Activated T-cell treated with anti-CD3 and anti-CD28 coated beads, Interleukin-2, amount 50 U/mL, for 72 hours (primary cell): Measurements from ENCODE around the gene SLC28A2. TPM values are rescaled to one million over a fixed set of nuclear protein-coding genes. Genes with fewer than 3 reads are reported as not detected.

Experiments used
- ATAC-seq, 2 donors: fragments of 150-1000 bp; cut with Tn5 transposase; replicated peaks in 1 of 2; 2 replicates each; pipeline ENCODE4 v1.10.0; 2021; ENCODE audit warnings: moderate library complexity in 2 of 2, mild to moderate bottlenecking in 1 of 2
- DNase-seq, 2 donors: peaks; one replicate each; pipeline ENCODE4 v3.0.0; 2021 to 2022; ENCODE audit warnings: mixed read lengths in 1 of 2
- H3K27ac Mint-ChIP-seq: one replicate; pipeline ENCODE4 v1.8.0; 2022; ENCODE audit warnings: mild to moderate bottlenecking, moderate library complexity, mixed read lengths
- H3K27me3 Mint-ChIP-seq: one replicate; pipeline ENCODE4 v1.8.0; 2022; ENCODE audit warnings: low read depth, mixed read lengths
- H3K36me3 Mint-ChIP-seq, 2 donors: one replicate each; pipeline ENCODE4 v1.8.0; 2022; ENCODE audit warnings: mixed read lengths in 2 of 2, mild to moderate bottlenecking in 1 of 2; ENCODE audit not compliant: insufficient read depth in 2 of 2
- H3K4me1 Mint-ChIP-seq: one replicate; pipeline ENCODE4 v1.8.0; 2022; ENCODE audit warnings: low read depth, mixed read lengths
- H3K4me3 Mint-ChIP-seq, 2 donors: one replicate each; pipeline ENCODE4 v1.8.0; 2022; ENCODE audit warnings: mild to moderate bottlenecking in 2 of 2, mixed read lengths in 2 of 2, moderate library complexity in 2 of 2
- H3K9me3 Mint-ChIP-seq, 2 donors: one replicate each; pipeline ENCODE4 v1.8.0; 2022; ENCODE audit warnings: mixed read lengths in 2 of 2
- total RNA-seq, 2 donors: library from RNA; stranded (reverse); gene quantifications; one replicate each; pipeline ENCODE4 v1.2.3, GENCODE V29; 2022

The SLC28A2 gene, protein sequence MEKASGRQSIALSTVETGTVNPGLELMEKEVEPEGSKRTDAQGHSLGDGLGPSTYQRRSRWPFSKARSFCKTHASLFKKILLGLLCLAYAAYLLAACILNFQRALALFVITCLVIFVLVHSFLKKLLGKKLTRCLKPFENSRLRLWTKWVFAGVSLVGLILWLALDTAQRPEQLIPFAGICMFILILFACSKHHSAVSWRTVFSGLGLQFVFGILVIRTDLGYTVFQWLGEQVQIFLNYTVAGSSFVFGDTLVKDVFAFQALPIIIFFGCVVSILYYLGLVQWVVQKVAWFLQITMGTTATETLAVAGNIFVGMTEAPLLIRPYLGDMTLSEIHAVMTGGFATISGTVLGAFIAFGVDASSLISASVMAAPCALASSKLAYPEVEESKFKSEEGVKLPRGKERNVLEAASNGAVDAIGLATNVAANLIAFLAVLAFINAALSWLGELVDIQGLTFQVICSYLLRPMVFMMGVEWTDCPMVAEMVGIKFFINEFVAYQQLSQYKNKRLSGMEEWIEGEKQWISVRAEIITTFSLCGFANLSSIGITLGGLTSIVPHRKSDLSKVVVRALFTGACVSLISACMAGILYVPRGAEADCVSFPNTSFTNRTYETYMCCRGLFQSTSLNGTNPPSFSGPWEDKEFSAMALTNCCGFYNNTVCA
- total RNA-seq, result not detected

DNA sequence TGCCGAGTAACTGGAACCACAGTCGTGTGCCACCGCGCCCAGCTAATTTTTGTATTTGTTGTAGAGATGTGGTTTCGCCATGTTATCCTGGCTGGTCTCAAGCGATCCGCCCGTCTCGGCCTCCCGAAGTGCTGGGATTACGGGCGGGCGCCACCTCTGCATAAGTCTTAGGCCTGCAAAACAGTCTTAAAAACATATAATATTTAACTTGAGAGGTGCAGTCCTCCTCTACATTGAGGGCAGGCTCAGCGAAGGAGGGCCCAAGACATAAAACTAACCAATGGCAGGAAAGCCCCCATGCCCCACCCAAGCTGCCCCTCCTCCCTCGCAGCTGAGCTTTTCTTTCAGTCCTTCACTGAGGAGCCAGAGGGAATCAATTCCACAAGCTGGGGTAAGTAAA, at the start of gene SLC28A2:
TSS of gene SLC28A2 (plus strand) at position 347 of the 400 bp plus-strand sequence. CDS start 982 bp downstream, outside the sequence.
- Mint-ChIP-seq H3K4me1 (no peaks in the 10 kb centered on the region), H3K36me3 (peaks cover 0 to 1% of the 10 kb centered on the region in 2 donors), H3K9me3 (no peaks in the 10 kb centered on the region), H3K4me3 (no peak within 1 kb of the TSS), H3K27me3 (no peaks in the 10 kb centered on the region), H3K27ac (no peak within 1 kb of the TSS)
- no peak for ATAC-seq
- no peak for DNase-seq

DNA sequence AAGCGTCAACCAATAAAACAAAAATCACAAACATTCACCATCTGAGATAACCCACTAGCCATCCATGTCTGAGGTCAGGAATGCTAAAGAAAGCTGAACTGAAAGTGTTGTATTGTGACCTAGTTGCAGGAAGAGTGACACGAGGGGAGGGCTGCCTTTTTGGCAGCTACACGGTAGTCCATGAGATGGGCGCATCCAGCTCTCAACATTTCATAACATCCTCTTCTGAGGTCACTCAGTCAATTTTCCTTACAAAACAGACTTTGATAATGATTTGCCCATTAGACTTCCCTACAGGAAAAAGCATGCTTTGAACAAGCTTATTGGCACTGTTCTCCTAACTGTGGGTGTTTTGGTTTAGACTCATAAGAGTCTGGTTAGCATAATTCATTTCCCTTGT, 48.9 kb upstream of the SLC28A2 start:
- no peak for DNase-seq
- H3K36me3 Mint-ChIP-seq, result no peaks in the 10 kb centered on the region
- H3K27ac Mint-ChIP-seq, result no peak overlapping the region
- H3K27me3 Mint-ChIP-seq, result peaks cover 15% of the 10 kb centered on the region
- H3K4me1 Mint-ChIP-seq, result peaks cover 9% of the 10 kb centered on the region
- H3K9me3 Mint-ChIP-seq, result no peaks in the 10 kb centered on the region
- no peak overlapping the region for H3K4me3 Mint-ChIP-seq
- no peak for ATAC-seq

GRCh38 chr15:45205192-45205591, 46.8 kb upstream of the SLC28A2 start:
- Mint-ChIP-seq H3K36me3 (no peaks in the 10 kb centered on the region), H3K4me1 (peaks cover 9% of the 10 kb centered on the region), H3K27ac (no peak overlapping the region), H3K27me3 (peaks cover 19% of the 10 kb centered on the region), H3K4me3 (no peak overlapping the region), H3K9me3 (no peaks in the 10 kb centered on the region)
- DNase-seq (peak; percentile 78 to 83), ATAC-seq (peak; percentile 52)

GRCh38 chr15:45212493-45212892, 39.5 kb upstream of the SLC28A2 start:
- DNase-seq (no peak), ATAC-seq (no peak)
- Mint-ChIP-seq H3K36me3 (no peaks in the 10 kb centered on the region), H3K4me1 (no peaks in the 10 kb centered on the region), H3K27ac (no peak overlapping the region), H3K9me3 (no peaks in the 10 kb centered on the region), H3K4me3 (no peak overlapping the region), H3K27me3 (peaks cover 8% of the 10 kb centered on the region)

GRCh38 chr15:45221053-45221599, 30.9 kb upstream of the SLC28A2 start:
- DNase-seq, result no peak
- ATAC-seq, result peak; percentile 27 to 78
- no peaks in the 10 kb centered on the region for H3K9me3 Mint-ChIP-seq
- no peak overlapping the region for H3K4me3 Mint-ChIP-seq
- H3K27me3 Mint-ChIP-seq, result peaks cover 32% of the 10 kb centered on the region
- no peaks in the 10 kb centered on the region for H3K36me3 Mint-ChIP-seq
- no peaks in the 10 kb centered on the region for H3K4me1 Mint-ChIP-seq
- H3K27ac Mint-ChIP-seq, result no peak overlapping the region

DNA sequence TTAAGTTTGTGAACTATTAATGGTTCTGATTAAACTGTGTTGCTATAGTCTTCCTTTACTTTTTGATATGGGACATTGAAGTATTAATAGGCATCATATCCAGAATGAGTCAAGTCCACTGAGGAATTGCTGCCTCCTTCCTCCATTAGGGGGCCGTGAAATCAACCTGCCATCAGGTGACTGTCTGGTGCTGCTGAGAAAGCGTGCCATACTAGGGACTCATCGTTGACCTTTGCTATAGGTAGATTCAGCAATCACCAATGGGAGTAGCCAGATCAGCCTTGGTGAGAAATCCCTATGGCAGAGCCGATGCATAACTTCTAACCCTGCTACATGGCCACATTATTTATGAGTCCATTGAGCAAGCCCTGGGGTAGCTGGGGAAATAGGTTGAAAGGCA, 30.1 kb upstream of the SLC28A2 start:
- Mint-ChIP-seq H3K4me1 (no peaks in the 10 kb centered on the region), H3K27me3 (peaks cover 32% of the 10 kb centered on the region), H3K4me3 (no peak overlapping the region), H3K9me3 (no peaks in the 10 kb centered on the region), H3K36me3 (no peaks in the 10 kb centered on the region), H3K27ac (no peak overlapping the region)
- DNase-seq (no peak), ATAC-seq (no peak)

DNA sequence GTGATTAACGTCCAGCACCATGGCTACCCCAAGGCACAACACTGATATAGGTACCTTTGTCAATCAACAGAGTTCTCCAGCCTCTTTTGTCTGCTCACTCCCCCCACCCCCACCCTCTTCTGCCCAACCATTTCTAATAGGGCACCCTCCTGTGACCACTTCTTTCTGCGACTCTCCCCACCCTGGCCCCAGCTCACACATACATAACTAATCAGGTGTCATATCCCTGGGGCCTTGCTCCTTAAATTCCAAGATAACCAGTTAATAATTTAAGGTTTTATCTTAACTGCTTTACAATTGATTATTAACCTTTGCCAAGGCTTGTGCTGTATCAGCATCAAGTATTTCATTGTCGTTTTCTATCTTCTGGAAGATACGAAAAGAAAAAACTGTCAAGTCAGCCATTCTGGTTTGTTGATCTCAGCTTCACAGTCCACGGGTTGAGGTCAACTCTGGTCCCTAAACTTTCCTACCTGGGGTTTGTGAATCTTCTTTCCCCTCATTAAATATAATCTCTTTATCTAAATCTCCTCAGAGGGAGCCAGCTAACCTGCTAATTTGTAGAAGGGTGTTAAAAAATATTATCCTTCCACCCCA, 27.3 kb upstream of the SLC28A2 start:
- no peaks in the 10 kb centered on the region for H3K4me1 Mint-ChIP-seq
- ATAC-seq, result no peak
- no peaks in the 10 kb centered on the region for H3K36me3 Mint-ChIP-seq
- no peaks in the 10 kb centered on the region for H3K9me3 Mint-ChIP-seq
- no peak overlapping the region for H3K4me3 Mint-ChIP-seq
- peaks cover 32% of the 10 kb centered on the region for H3K27me3 Mint-ChIP-seq
- no peak overlapping the region for H3K27ac Mint-ChIP-seq
- DNase-seq, result no peak

- no peak overlapping the region for H3K4me3 Mint-ChIP-seq
- no peaks in the 10 kb centered on the region for H3K4me1 Mint-ChIP-seq
- no peak overlapping the region for H3K27ac Mint-ChIP-seq
- no peaks in the 10 kb centered on the region for H3K9me3 Mint-ChIP-seq
- peaks cover 27% of the 10 kb centered on the region for H3K27me3 Mint-ChIP-seq
- no peak for DNase-seq
- ATAC-seq, result no peak
- no peaks in the 10 kb centered on the region for H3K36me3 Mint-ChIP-seq
These were observed 26.3 kb upstream of the SLC28A2 start for GRCh38 chr15:45225506-45226273.

DNA sequence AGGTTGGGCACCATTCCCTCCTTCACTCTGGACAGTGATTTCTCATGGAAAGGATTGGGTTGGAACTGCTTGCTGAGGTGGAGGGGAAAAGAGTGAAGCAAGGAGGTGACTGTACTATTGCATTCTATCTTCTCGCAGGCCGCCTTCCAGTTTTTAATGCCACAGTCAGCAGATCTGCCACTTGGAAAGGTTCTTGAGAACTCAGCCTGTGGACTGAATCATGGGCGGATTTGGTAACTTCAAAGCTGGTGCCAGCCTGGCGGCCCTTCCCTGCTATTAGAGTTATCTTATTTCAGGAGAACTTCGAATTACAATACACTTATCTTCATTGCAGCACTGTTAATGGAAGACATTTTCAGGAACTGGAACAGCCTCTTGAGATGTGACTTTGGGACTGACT, 23.1 kb upstream of the SLC28A2 start:
- no peak overlapping the region for H3K4me3 Mint-ChIP-seq
- ATAC-seq, result no peak
- H3K9me3 Mint-ChIP-seq, result peaks cover 0 to 6% of the 10 kb centered on the region in 2 donors
- DNase-seq, result no peak
- H3K36me3 Mint-ChIP-seq, result no peaks in the 10 kb centered on the region
- H3K4me1 Mint-ChIP-seq, result no peaks in the 10 kb centered on the region
- no peak overlapping the region for H3K27ac Mint-ChIP-seq
- peaks cover 8% of the 10 kb centered on the region for H3K27me3 Mint-ChIP-seq

- ATAC-seq (no peak), DNase-seq (no peak)
- no peak overlapping the region for H3K27ac Mint-ChIP-seq
- no peaks in the 10 kb centered on the region for H3K36me3 Mint-ChIP-seq
- peaks cover 1 to 8% of the 10 kb centered on the region in 2 donors for H3K9me3 Mint-ChIP-seq
- no peak overlapping the region for H3K4me3 Mint-ChIP-seq
- H3K27me3 Mint-ChIP-seq, result peaks cover 8% of the 10 kb centered on the region
- no peaks in the 10 kb centered on the region for H3K4me1 Mint-ChIP-seq
These were observed 21.6 kb upstream of the SLC28A2 start for GRCh38 chr15:45230245-45230965.

DNA sequence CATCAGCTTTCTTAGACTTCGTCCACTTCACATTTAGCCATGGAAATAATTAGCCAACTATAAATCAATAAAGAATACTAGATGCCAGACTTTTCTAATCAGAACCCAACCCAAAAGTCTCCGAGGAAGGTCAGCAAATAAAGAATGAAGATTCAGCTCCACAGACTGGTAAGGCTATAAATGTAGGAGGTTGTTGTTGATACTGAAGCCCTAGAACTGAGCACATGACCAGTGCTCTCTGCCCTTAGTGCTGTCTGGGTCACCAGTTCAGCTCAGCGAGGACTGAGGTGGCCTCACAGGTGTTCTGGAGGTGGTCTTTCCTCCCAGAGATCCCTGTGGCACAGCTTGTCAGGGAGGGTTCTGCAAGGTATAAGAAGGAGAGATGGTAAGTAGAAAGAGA, 20.9 kb upstream of the SLC28A2 start:
- DNase-seq, result no peak
- no peak for ATAC-seq
- peaks cover 8% of the 10 kb centered on the region for H3K27me3 Mint-ChIP-seq
- no peak overlapping the region for H3K27ac Mint-ChIP-seq
- no peak overlapping the region for H3K4me3 Mint-ChIP-seq
- no peaks in the 10 kb centered on the region for H3K4me1 Mint-ChIP-seq
- H3K36me3 Mint-ChIP-seq, result no peaks in the 10 kb centered on the region
- peaks cover 1 to 8% of the 10 kb centered on the region in 2 donors for H3K9me3 Mint-ChIP-seq

DNA sequence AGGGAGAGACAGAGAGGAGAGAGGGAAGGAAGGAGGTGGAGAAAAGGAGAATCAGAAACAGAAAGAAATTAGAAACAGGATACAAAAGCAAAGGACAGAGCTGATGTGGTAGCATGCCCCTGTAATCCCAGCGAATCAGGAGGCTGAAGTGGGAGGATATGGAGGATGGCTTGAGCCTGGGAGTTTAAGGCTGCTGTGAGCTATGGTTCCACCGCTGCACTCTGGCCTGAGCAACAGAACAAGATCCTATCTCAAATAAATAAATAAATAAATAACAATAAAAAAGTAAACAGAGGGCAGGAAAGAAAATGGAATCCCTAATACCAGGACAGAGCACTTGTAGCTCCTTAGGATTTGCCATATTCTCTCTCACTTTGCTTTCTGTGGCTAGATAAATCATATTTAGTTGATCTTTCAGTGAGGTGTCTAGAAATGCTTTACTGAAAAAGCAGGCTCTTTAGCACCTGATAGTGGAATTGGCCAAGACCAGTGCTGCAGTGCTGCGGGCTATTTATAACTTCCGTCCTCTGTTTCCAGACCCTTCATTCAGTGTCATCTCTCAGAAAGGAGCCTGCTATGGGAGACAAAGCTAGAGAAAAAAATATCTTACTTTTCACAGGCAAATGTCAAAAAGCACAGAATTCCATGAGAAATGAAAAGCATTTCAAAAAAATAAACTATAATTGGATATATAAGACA, 20.0 kb upstream of the SLC28A2 start:
- H3K27ac Mint-ChIP-seq, result no peak overlapping the region
- peaks cover 8% of the 10 kb centered on the region for H3K27me3 Mint-ChIP-seq
- peaks cover 1 to 11% of the 10 kb centered on the region in 2 donors for H3K9me3 Mint-ChIP-seq
- H3K4me1 Mint-ChIP-seq, result no peaks in the 10 kb centered on the region
- H3K36me3 Mint-ChIP-seq, result peaks cover 0 to 3% of the 10 kb centered on the region in 2 donors
- ATAC-seq, result no peak
- no peak for DNase-seq
- no peak overlapping the region for H3K4me3 Mint-ChIP-seq
